NCI-H2196 (cell line): Measurements from ENCODE around the gene FAM131B.
"Not testable (repeated sequence)": the region's sequence is repeated elsewhere in the genome, so short reads cannot be mapped to it uniquely, and the experiment has no call there.

Experiments used
- DNase-seq: peaks from one replicate; lab custom pipeline; 2025; ENCODE audit not compliant: unreplicated experiment; lab: John Stamatoyannopoulos, UW

FAM131B gene

DNA sequence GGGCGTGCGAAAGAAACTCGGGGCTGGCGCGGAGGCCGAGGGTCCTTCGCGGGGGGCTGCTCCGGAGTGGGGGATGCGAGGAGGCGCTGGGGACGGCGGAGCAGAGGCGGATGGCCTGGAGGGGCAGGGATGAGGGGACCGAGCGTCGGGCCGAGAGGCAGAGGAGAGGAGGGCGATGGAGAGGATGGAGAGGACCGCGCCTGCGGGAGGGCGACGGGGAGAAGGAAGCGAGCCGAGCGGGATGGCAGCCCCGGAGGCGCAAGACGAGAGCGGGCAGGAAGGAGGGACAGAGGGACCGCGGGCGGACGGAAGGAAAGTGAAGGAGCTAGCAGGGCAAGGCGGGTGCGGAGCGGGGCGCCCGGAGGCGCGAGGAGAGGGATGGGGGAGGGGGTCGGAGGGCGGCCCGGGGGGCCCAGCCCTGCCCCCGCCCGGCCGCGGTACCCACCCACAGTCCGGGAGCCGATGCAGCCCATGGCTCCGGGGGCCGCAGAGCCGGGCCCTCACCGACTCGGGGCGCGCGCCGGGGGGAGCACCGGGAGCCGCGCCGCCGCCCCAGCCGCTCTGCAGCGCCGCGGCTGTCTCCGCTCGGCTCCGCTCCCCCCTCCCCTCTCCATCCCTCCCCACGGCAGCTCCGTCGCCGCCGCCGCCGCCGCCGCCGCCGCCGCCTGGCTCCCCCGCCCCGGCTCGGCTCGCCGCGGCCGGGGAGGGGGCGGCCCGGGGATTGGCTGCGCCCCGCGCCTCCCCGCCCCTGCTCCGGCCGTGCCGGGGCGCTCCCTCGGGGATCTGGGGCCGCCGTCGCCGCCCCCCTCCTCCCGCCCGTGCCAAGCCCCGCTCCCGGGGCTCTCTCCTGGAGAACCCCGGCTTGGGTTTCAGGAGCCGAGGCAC is at the start of gene FAM131B:
TSS of gene FAM131B (minus strand) at position 583 of the 885 bp plus-strand sequence. CDS start at position 473, 110 bp downstream.
- DNase-seq, result peak; percentile 25

DNA sequence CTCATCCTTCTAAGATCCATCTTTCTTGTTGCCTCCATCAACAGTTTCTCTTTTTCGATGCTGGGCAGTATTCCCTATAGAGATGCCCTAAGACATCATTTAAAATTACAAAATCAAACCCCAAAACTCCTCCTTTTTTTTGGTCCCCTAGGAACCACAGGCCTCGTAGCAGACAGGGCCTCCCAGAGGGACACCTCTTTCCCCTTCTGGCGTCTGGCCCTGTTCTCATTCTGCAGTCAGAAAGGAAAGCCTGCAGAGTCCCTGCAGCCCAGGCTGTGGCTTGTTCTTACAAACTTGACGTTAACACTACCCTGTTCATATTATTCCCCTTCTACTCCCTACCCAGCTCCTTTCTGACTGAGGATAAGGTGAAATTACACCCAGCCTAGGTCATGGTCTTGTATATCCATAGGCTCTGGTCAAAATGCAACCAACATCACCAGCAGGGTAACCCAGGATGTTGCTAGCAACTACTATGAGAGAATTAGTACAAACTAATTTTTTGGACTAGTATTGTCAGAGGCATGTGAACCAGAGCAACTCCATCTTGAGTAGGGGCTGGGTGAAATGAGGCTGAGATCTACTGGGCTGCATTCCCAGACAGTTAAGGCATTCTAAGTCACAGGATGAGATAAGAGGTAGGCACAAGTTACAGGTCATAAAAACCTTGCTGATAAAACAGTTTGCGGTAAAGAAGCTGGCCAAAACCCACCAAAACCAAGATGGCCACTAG is 49.6 kb upstream of the FAM131B start:
- DNase-seq, result no peak

DNA sequence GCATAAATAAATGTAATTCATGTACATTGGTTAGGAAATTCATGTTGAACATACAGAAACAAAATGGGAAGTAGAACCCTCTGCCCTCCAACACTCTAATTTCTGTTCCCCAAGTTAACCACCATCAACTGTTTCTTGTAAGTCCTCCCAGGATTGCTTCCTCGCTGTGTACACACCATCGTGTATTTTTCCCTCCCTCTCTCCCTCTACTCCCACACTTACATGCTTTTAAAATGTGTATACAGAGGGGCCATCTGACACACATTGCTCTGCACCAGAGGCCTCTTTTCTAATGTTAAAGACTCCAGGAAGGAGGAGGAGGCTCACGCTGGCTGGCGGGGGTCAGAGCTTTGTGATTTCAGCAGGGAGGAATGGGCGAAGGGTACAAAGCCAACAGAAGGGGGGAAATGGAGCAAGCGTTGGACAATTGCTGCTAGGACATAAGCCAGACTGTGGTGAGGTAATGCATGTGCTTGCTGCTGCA is 48.0 kb upstream of the FAM131B start:
- no peak for DNase-seq

DNA sequence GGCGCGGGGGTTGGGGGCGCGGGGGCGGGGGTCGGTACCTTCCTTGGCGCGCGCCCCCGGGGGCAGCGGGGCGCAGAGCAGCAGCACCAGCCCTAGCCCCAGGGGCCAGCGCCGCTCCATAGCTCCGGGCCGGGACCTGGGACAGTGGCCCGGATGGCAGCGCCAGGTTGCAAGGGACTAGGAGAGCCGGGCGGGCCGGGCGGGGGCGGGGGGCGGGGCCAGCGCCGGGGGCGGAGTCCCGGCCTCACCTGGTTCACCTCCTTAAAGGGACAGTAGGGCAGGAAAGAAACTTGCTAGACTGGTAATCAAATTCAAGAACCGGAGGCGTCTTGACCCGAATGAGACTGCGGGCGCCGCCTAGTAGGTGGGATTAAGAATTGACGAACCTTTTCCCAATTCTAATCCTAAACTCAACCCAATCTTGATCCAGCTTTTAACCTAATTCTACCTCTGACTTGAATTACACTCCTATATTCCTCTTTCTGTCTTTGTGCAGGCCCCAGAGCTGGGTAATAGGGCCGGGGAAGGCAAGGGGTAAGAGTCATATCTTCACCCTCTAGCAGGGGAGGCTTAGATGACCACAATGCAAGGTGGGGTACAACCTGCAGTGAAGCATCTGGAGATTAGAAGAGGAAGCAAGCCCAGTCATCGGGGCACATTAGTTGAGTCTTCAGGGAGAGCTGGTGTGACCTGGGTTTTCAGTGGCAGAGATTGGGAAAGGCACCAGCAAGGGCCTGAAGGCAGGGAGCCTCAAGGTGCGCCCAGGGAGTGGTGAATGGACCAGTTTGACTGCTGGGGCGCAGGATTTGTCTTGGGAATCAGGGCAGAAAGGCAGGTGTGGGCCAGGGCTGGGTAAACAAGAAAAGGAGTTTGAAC is 46.4 kb upstream of the FAM131B start, which contains the start of gene EPHA1:
TSS of gene EPHA1 (minus strand) at position 171 of the 876 bp plus-strand sequence. CDS start at position 120, 51 bp downstream.
- peak; percentile 71 for DNase-seq

DNA sequence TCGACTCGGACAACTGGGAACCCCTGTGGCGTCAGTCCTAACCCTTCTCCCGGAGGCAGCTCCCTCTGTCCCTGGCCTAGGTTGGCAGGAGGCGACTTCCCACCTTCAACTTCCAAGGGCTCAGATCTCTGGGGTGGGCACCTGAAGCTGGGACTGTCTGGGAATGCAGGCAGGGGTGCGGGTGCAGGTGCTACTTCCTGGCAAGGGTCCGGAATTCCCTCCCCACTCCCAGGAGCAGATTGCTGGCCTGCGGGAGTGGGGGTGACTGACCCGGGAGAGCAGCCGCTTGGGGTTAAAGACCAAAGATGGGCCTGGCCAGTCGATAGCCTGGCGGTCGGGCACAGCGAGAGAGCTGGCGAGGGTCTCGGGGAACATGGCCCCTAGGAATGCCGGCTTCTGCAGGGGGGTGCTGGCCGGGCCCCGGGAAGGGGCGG is 45.8 kb upstream of the FAM131B start:
- DNase-seq, result no peak

DNA sequence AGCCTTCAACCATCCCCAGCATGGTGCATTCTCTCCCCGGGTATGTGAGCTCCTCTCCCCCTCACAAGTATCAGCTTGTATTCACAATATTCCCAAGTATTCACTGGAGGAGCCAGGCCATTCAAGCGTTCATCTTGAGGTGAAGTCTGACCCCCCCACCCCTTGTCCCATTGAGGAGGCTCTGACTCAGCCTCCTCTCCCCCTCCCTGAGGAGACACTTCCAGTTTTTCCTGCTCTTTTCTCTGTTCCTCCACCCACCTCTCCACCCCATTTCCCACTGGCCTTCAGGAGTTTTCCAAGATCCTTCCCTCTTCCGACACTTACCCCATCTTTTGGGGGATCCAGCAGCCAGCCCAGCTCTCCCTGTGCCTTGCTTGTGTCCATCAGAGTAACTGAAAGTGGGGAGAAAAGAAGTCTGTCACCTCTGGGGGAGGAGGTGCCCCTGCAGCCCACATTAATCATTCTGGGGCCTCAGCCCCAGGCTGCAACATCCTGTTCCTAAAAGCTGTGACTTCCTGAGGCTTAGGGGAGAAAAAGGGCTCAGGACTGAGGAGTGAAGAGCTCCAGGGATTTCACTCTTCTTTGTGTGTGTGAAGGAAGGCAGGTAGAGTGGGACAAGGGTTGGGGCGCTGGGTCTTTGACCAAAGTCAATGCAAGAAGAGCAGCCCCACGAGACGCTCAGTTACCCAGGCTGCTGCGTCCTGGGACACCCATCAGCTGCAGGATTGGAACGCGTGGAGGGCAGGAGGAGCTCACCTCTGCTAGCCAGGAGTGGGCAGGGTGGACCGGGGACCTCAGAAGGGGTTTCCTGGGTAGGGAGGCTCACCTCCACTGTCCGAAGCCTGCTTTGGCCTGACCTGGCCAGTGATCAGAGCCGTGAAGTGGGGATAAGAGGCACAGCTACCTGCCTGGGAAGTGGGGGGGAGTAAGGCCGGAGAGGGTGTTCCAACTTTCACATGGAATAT is 45.1 kb upstream of the FAM131B start:
- no peak for DNase-seq

DNA sequence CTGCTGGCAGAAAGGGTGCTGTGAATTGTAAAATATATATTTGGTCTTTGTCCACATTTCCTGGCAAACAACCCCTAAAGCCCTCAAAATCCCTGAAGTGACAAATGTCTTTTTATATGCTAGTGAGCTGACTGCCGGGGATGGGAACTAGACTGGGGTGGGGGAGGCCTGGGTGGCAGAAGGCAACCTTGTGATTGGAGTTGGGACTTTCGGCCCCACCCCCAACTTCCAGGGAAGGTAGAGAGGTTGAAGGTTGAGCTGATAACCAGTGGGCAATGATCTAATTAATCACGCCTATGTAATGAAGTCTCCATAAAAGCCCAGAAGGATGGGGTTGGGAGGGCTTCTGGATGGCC is 43.5 kb upstream of the FAM131B start:
- DNase-seq, result no peak

DNA sequence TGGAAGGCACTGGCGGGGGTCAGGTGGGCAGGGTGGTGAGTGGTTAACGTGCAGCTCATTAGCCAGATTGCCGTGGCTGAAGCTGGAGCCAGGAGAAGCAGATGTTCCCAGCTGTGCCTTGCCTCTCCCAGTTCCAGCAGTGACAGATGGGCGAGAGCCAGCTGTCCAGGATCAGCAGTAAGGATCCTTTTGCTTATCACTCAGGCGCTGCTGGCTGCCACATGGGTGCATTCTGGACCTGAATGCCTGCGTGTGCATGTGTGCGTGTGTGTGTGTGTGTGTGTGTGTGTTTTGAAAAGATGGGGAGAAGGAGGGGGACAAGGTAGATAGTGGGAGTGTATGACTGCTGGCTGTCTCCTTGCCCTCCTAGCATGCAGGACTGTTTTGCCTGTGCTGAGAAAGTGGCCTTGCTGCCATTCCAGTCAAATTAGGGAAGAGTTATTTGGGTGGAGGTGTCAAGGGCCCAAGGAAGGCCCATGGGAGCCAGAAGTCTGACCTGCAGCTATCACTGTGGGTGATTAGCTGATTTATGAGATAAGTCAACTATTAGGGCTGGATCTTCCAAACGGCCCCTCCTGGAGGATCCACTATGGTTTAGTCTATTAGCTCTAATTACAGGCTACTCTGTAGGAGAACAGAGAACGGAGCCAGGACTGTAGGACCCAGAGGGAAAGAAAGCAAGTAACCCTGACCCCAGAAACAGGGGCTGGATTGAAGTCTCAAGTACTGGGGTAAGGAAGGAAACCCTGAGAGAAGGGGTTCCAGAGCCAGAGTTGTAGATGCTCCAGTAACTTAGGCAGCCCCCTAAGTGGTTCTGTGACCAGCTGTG is 42.9 kb upstream of the FAM131B start:
- no peak for DNase-seq

DNA sequence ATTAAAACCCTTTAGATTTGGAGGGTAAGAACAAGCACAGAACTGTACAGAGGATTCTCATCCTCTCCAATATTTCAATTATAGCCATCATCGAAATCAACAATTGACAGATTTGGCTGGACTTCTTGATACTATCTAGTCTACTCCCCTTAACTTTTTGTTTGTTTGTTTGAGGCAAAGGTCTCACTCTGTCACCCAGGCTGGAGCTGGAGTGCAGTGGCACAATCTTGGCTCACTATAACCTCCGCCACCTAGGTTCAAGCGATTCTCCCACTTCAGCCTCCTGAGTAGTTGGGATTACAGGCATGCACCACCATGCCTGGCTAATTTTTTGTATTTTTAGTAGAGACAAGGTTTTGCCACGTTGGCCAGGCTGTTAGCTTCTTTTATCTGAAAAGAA is 39.7 kb upstream of the FAM131B start:
- not testable (repeated sequence) for DNase-seq

DNA sequence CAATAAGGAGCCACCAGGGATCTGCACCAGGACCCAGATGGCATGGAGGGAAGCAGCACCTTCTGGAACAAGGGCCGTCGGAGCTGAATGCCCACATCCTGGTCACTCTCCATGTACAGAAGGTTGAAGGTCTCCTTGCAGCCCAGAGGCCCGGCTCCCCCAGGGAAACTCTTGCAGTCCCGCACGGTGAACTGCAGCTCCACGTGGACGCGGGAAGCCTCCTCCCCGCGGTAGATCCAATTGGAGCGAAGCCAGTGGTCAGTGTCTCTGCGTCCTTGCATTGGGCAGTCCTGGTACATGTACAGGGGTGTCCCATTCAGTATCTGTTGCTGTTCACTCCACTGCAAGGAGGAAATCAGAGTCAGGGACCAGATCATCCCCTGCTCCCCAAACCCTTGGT is 38.8 kb upstream of the FAM131B start:
- no peak for DNase-seq

DNA sequence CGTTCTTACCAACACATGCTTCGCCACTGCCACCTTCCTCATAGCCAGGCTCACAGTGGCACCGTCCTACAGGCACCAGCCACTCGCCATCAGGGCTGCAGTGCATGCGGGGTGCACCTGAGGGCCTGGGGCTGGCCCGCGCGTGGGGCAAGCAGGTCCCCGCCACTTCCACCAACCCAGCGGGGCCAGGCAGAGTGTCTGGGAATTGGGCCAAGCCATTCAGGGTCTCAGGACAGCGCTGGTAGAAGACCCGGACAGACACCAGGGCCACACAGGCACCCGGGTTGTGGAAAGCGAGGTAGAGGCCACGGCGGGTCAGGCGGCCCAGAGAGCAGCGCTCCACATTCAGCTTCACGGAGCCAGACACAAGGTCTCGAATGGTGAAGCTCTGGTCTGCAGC is 37.1 kb upstream of the FAM131B start:
- DNase-seq, result no peak

DNA sequence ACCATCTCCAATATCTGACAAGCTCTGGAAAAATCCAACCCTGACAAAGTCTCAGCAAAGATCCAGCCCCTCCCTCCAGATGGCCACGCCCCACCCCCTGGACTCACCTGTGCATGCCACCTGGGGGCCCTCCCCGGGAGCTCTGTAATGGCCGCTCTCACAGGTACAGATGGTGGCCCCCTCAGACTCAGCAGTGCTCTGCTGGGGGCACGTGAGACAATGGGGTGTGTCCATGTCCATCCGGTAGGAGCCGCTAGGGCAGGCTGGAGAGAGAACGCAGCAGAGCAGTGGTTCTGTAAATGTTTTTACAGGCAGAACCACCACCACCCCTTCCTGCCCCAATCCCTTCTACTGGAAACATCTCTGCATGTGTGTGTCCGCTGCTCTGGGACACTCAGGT is 36.6 kb upstream of the FAM131B start:
- no peak for DNase-seq

DNA sequence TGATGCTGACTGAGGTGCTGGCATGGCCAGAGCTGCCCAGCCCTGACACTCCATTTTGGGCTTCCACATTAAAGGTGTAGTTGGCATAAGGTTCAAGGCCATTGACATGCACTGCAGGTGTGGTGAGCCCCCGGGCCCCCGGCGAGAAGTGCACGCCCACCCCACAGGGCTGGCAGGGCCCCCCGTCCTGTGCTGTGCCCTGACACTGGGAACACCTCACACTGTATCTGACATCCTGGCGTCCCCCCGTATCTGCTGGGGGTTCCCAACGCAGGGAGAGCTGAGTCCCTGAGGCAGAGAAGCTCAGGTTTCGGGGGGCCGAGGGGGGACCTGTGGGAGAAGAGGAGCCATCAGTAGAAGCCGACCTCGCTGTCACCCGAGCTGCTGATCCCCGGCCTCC is 36.1 kb upstream of the FAM131B start:
- DNase-seq, result no peak

DNA sequence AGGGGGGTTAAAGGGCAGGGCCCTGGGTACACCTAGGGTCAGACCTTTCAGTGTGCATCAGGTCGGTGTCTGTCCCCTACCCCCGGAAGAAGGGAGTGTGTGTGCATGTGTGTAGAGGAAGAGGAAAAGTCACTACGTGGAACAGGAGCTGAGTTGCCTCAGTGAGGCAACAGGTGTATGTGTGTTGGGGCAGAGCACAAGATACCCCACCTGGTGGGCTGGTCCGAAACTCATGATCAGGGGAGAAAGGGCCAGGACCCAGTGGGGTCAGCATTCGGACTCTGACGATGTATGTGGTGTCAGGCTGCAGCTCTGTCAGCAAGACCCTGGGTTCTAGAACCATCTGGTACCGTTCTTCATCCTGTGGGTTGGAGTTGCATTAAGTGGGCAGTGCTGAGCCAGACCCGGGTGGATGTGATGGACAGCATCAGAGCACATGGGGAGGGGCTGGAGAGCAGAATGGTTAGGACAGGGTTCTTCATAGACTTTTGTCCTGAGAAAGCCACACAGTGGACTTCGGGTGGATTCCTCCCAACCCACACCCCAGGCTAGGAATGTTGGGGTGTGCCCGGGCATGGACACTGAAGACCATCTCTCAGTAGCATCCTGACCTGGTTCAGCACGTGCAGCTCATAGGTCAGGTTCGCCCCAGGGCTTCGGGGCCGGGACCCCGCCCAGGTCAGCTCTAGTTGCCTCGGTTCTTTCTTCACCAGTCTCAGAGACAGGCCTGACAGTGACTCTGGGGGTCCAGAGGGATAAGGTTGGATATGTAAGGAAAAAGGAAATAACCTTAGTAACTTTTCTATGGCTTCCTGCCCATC is 35.4 kb upstream of the FAM131B start:
- DNase-seq, result no peak

DNA sequence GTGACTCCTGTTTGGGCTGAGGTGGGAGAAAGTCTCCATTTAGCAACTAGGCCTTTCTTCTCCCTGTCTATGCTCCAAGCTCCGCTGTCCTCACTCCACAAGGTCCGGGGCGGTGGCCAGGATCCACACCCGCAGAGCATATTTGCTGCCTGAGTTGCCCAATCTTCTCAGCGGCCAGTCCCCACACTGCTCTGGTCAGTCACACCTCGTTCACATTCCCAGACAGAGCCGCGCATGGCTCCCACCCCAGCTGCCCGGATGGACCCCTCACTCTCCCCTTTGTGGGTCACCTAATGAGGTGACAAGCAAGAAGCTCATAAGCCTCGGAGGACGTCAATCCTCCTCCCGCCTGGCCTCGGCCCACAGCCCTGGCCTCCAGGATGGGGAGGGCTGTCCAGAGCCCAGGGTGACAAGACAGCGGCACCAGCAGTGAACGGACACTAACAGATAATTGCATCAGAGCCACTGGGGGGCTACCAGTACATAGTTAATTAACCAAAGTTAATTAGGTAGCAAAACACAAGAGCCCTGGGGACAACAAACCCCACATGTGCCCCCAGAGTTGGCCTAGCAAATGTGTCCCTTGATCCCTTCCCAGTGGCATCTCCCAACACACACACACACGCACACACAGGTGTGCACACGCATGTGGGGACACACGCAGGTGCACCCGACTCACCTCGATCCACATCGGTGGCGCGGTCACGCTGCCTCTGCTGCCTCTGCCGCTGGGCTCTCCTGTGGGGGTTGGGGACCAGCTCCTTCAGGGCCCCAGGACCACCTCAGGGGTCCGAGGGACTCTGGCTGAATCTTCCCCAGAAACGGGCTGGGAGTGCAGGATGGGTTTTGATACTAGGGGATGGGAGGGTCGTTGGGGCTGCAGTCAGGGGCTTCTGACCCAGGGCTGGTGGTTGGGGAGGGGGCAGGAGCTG is 34.4 kb upstream of the FAM131B start:
- DNase-seq, result no peak

DNA sequence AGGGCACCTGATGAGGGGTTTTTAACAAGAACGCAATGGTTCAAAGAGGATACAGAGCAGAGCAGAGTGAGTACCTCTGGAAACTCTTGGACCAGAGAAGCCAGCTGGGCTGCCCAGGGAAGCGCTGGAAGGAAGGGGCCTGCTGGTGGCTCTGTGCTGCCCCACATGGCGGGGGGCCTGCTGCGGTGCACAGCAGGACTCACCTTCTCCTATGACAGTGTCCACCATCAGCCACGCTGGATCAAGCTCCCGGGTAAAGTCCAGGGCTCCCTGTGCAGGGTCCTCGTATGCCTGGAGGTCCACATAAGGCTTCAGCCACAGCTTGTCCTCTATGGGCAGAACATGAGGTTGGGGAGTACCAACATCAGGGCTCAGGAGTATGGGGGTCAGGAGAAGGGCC is 33.7 kb upstream of the FAM131B start:
- DNase-seq, result no peak
